Ascending aorta (tissue), 2 donors: ENCODE data around the gene TRIM7. TPM values are rescaled to one million over a fixed set of nuclear protein-coding genes. Genes with fewer than 3 reads are reported as not detected.
A peak's percentile ranks its signal among the peaks of the same experiment; 100 is the strongest.

ENCODE experiments used
- DNase-seq, 2 donors: peaks; one replicate each; pipeline ENCODE4 v3.0.0-alpha.2; 2019; ENCODE audit warnings: low spot score in 2 of 2
- H3K27ac ChIP-seq, 2 donors: fragments of 200-600 bp; sonication (generic); one replicate each; pipeline ENCODE4 v1.5.1; 2016 to 2017; ENCODE audit warnings: mild to moderate bottlenecking in 1 of 2
- H3K27me3 ChIP-seq: fragments of 200-600 bp; sonication (generic); one replicate; pipeline ENCODE4 v1.5.1; 2017
- H3K36me3 ChIP-seq, 2 donors: fragments of 200-600 bp; sonication (generic); one replicate each; pipeline ENCODE4 v1.5.1; 2016
- H3K4me1 ChIP-seq, 2 donors: fragments of 200-600 bp; sonication (generic); one replicate each; pipeline ENCODE4 v1.5.1; 2016 to 2017; ENCODE audit warnings: mild to moderate bottlenecking in 1 of 2
- H3K4me3 ChIP-seq, 2 donors: fragments of 200-600 bp; sonication (generic); one replicate each; pipeline ENCODE4 v1.5.1; 2016 to 2017; ENCODE audit warnings: mild to moderate bottlenecking in 1 of 2
- H3K9me3 ChIP-seq, 2 donors: fragments of 200-600 bp; sonication (generic); one replicate each; pipeline ENCODE4 v1.5.1; 2016
- CTCF ChIP-seq, 3 experiments: fragments of 200-600 bp in 2 of 3; fragments of 450-650 bp in 1 of 3; sonication (generic) in 2 of 3; IDR thresholded peaks; one replicate each; pipeline ENCODE4 v1.5.1; 2016 to 2019; ENCODE audit warnings: antibody characterized with exemption in 3 of 3, mild to moderate bottlenecking in 1 of 3, moderate library complexity in 1 of 3
- intact Hi-C: fragments of 100-400 bp; cut with DNase I; formaldehyde crosslinking; loops from one replicate; pipeline ENCODE4 v1.15.1; 2023
- total RNA-seq: library from RNA; depleted of rRNA; stranded (reverse); fragments of >200 nt; gene quantifications from one replicate; pipeline ENCODE4 v1.1.0, GENCODE V29; 2016

The TRIM7 gene
- total RNA-seq, 1 donor from 2014 or later, result 6.1 TPM

GRCh38 chr5:181205761-181206649 is 1.0 kb upstream of the TRIM7 start:
- DNase-seq, result no peak
- intact Hi-C loops, result loop anchor here (1.0 to 10.0 kb wide), 5 partner anchors 12 to 851 kb away; partner anchors contain the start of gene GFPT2

GRCh38 chr5:181204113-181204825 is 727 bp downstream of the TRIM7 start:
- intact Hi-C loops, result loop anchor here (10.0 kb wide), 1 partner anchor 849 kb away; the partner anchor contains the start of gene GFPT2
- no peak for TF ChIP-seq CTCF (IDR thresholded peaks at IDR 0.05)
- Histone ChIP-seq H3K27ac (peak overlapping the region; percentile 87 to 88), H3K27me3 (no peaks in the 10 kb centered on the region), H3K9me3 (no peaks in the 10 kb centered on the region), H3K36me3 (no peaks in the 10 kb centered on the region), H3K4me3 (peak overlapping the region; percentile 53 to 72), H3K4me1 (peaks cover 4 to 13% of the 10 kb centered on the region in 2 donors)
- DNase-seq, result no peak

More at GRCh38 chr5:181205761-181206649, 1.0 kb upstream of the TRIM7 start:
- H3K27me3 ChIP-seq, result no peaks in the 10 kb centered on the region
- H3K4me3 ChIP-seq, result peak overlapping the region; percentile 53 to 72
- H3K4me1 ChIP-seq, result peaks cover 4 to 13% of the 10 kb centered on the region in 2 donors
- no peaks in the 10 kb centered on the region for H3K36me3 ChIP-seq
- peak overlapping the region; percentile 87 to 88 for H3K27ac ChIP-seq
- H3K9me3 ChIP-seq, result no peaks in the 10 kb centered on the region
- no peak for TF ChIP-seq CTCF (IDR thresholded peaks at IDR 0.05)

- no peaks in the 10 kb centered on the region for H3K27me3 ChIP-seq
- no peaks in the 10 kb centered on the region for H3K9me3 ChIP-seq
- no peaks in the 10 kb centered on the region for H3K36me3 ChIP-seq
- peak overlapping the region; percentile 53 to 72 for H3K4me3 ChIP-seq
- TF ChIP-seq CTCF (IDR thresholded peaks at IDR 0.05), result no peak
- H3K27ac ChIP-seq, result peak overlapping the region; percentile 69 to 87
- no peak for DNase-seq
- H3K4me1 ChIP-seq, result peaks cover 4 to 13% of the 10 kb centered on the region in 2 donors
- intact Hi-C loops, result loop anchor here (10.0 kb wide), 1 partner anchor 849 kb away; the partner anchor contains the start of gene GFPT2
These were observed 1.3 kb downstream of the TRIM7 start for GRCh38 chr5:181203777-181204112.

- Histone ChIP-seq H3K4me1 (peaks cover 4 to 13% of the 10 kb centered on the region in 2 donors), H3K4me3 (peak overlapping the region in 1 of 2 donors; percentile 72), H3K9me3 (no peaks in the 10 kb centered on the region), H3K27ac (peak overlapping the region; percentile 69 to 87), H3K27me3 (no peaks in the 10 kb centered on the region), H3K36me3 (no peaks in the 10 kb centered on the region)
- no peak for DNase-seq
- intact Hi-C loops, result loop anchor here (10.0 kb wide), 1 partner anchor 848 kb away; the partner anchor contains the start of gene GFPT2
- no peak for TF ChIP-seq CTCF (IDR thresholded peaks at IDR 0.05)
These were observed 1.8 kb downstream of the TRIM7 start for GRCh38 chr5:181203093-181203711.

- Histone ChIP-seq H3K4me1 (peaks cover under 1 to 9% of the 10 kb centered on the region in 2 donors), H3K9me3 (no peaks in the 10 kb centered on the region), H3K4me3 (no peak overlapping the region), H3K36me3 (no peaks in the 10 kb centered on the region), H3K27me3 (no peaks in the 10 kb centered on the region), H3K27ac (no peak overlapping the region)
- no peak for TF ChIP-seq CTCF (IDR thresholded peaks at IDR 0.05)
- DNase-seq, result no peak
- intact Hi-C loops, result loop anchor here (10.0 kb wide), 1 partner anchor 846 kb away; the partner anchor contains the start of gene GFPT2
These were observed 4.2 kb downstream of the TRIM7 start for GRCh38 chr5:181200816-181201215.
